SK-N-SH (cell line): ENCODE results near the gene EVA1B.

Experiments
- CTCF ChIP-seq: fragments of 200-600 bp; sonication (generic); IDR thresholded peaks from 2 replicates; pipeline ENCODE4 v1.6.1; 2017; ENCODE audit warnings: antibody characterized with exemption, mild to moderate bottlenecking, moderate library complexity
- FOXJ3 ChIP-seq: sonication (generic); formaldehyde crosslinking; IDR thresholded peaks from 2 replicates; pipeline ENCODE4 v1.5.1; 2020; ENCODE audit warnings: mild to moderate bottlenecking, missing genetic modification reagents
- JUND ChIP-seq: IDR thresholded peaks from 2 replicates; pipeline ENCODE4 v1.4.0; 2012
- MEF2A ChIP-seq: IDR thresholded peaks from 2 replicates; pipeline ENCODE4 v1.4.0; 2012; ENCODE audit warnings: low read depth, borderline replicate concordance
- MXI1 ChIP-seq: IDR thresholded peaks from 2 replicates; pipeline ENCODE4 v1.6.1; 2012; ENCODE audit warnings: mild to moderate bottlenecking, low read depth, low read length, improper control_type of control experiment
- POLR2AphosphoS5 ChIP-seq: IDR thresholded peaks from 2 replicates; pipeline ENCODE4 v1.6.1; 2012; ENCODE audit warnings: low read depth, low read length
- SIN3A ChIP-seq: IDR thresholded peaks from 2 replicates; pipeline ENCODE4 v1.6.1; 2012; ENCODE audit warnings: low read depth, mild to moderate bottlenecking, low read length, moderate library complexity, borderline replicate concordance
- SMC3 ChIP-seq: IDR thresholded peaks from 2 replicates; pipeline ENCODE4 v1.6.1; 2012; ENCODE audit warnings: low read depth, low read length, improper control_type of control experiment
- TEAD4 ChIP-seq: IDR thresholded peaks from 2 replicates; pipeline ENCODE4 v1.4.0; 2012; ENCODE audit warnings: mild to moderate bottlenecking, borderline replicate concordance; ENCODE audit not compliant: insufficient read depth
- YY1 ChIP-seq: IDR thresholded peaks from 2 replicates; pipeline ENCODE4 v1.4.0; 2012; ENCODE audit warnings: low read depth, mild to moderate bottlenecking
- ZBTB33 ChIP-seq: IDR thresholded peaks from 2 replicates; pipeline ENCODE4 v1.4.0; 2012; ENCODE audit warnings: low read depth, borderline replicate concordance
- TF ChIP-seq, protein P1 (sequence below): IDR thresholded peaks from 2 replicates; pipeline ENCODE4 v1.4.0; 2012; ENCODE audit warnings: low read depth

GRCh38 chr1:36349839-36350238 is 26.4 kb upstream of the EVA1B start:
- TF ChIP-seq CTCF = no peak
- no peak for TF ChIP-seq TEAD4
- no peak for TF ChIP-seq MXI1
- TF ChIP-seq, protein P1, sequence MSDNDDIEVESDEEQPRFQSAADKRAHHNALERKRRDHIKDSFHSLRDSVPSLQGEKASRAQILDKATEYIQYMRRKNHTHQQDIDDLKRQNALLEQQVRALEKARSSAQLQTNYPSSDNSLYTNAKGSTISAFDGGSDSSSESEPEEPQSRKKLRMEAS = no peak
- TF ChIP-seq JUND = no peak
- no peak for TF ChIP-seq YY1
- no peak for TF ChIP-seq SMC3
- no peak for TF ChIP-seq POLR2AphosphoS5
- TF ChIP-seq SIN3A = no peak
- TF ChIP-seq MEF2A = no peak
- TF ChIP-seq FOXJ3 = no peak
- no peak for TF ChIP-seq ZBTB33
